MG63 (cell line): ENCODE results near the gene ABCG4. TPM values are rescaled to one million over a fixed set of nuclear protein-coding genes. Genes with fewer than 3 reads are reported as not detected.
"Not testable (repeated sequence)": the region's sequence is repeated elsewhere in the genome, so short reads cannot be mapped to it uniquely, and the experiment has no call there.

Experiments used
- DNase-seq: peaks from one replicate; pipeline ENCODE4 v3.0.0-alpha.2; 2020
- H3K27me3 ChIP-seq: fragments of 250-450 bp; sonication (Bioruptor Pico); 2 replicates; pipeline ENCODE4 v1.5.1; 2020; ENCODE audit warnings: mild to moderate bottlenecking, moderate library complexity
- H3K36me3 ChIP-seq: fragments of 250-450 bp; sonication (Bioruptor Pico); 2 replicates; pipeline ENCODE4 v1.5.1; 2020; ENCODE audit warnings: mild to moderate bottlenecking, moderate library complexity
- H3K4me3 ChIP-seq: fragments of 250-450 bp; sonication (Bioruptor Pico); 2 replicates; pipeline ENCODE4 v1.5.1; 2020; ENCODE audit warnings: mild to moderate bottlenecking, moderate library complexity
- H3K9me3 ChIP-seq: fragments of 250-450 bp; sonication (Bioruptor Pico); 2 replicates; pipeline ENCODE4 v1.5.1; 2020; ENCODE audit warnings: mild to moderate bottlenecking, moderate library complexity
- total RNA-seq: library from RNA; depleted of rRNA; stranded (reverse); fragments of >200 nt; shearing (Covaris generic); gene quantifications from 2 replicates; pipeline ENCODE4 v1.2.3, GENCODE V29; 2014; ENCODE audit warnings: low replicate concordance

ABCG4 gene
- total RNA-seq, 1 experiment from 2014 or later = not detected

- Histone ChIP-seq H3K36me3 (no peaks in the 10 kb centered on the region), H3K27me3 (no peaks in the 10 kb centered on the region)
- DNase-seq = no peak
These were observed 38.5 kb downstream of the ABCG4 start for GRCh38 chr11:119187123-119187892.

DNA sequence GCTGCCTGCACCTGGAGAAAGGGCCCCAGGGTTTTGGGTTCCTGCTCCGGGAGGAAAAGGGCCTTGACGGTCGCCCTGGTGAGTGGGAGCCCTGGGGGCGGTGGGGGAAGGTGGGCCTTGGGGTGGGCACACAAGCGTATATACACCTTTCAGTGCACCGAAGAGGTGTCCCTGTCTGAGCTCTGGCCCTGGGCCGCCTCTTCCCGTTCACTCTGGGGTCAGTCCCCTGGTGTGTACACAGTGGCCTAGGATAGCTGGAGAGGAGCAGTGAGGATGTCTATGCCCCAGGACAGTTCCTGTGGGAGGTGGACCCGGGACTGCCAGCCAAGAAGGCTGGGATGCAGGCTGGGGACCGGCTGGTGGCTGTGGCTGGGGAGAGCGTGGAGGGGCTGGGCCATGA is 39.2 kb downstream of the ABCG4 start:
- no peaks in the 10 kb centered on the region for H3K27me3 ChIP-seq
- no peaks in the 10 kb centered on the region for H3K36me3 ChIP-seq
- no peak overlapping the region for H3K4me3 ChIP-seq
- H3K9me3 ChIP-seq = no peaks in the 10 kb centered on the region
- DNase-seq = no peak

More at GRCh38 chr11:119187123-119187892, 38.5 kb downstream of the ABCG4 start:
- H3K4me3 ChIP-seq = no peak overlapping the region
- H3K9me3 ChIP-seq = no peaks in the 10 kb centered on the region

GRCh38 chr11:119188887-119189286 is 40.0 kb downstream of the ABCG4 start:
- H3K4me3 ChIP-seq = no peak overlapping the region
- DNase-seq = no peak
- no peaks in the 10 kb centered on the region for H3K9me3 ChIP-seq
- H3K27me3 ChIP-seq = no peaks in the 10 kb centered on the region
- no peaks in the 10 kb centered on the region for H3K36me3 ChIP-seq

- Histone ChIP-seq H3K27me3 (no peaks in the 10 kb centered on the region), H3K9me3 (no peaks in the 10 kb centered on the region), H3K4me3 (no peak overlapping the region), H3K36me3 (no peaks in the 10 kb centered on the region)
- DNase-seq = no peak
These were observed 40.5 kb downstream of the ABCG4 start for GRCh38 chr11:119189393-119189792.

DNA sequence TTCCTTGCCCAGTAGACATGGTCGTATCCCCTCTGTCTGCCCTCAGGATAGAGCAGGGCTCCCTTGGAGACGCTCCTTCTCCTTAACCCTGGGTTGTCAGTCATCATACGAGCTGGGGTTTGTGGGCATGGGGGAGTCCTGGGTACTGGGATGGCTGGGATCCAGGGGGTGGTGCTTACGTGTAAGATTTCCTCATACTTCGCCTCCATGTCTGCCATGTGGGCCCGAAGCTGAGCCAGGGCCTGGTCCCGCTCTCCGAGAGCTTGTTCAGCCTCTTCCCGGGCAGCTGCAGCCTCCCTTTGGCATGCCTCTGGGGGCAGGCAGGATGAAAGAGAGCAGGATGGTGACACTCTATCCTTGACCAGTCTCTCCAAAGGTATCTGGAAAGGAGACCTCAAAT is 41.7 kb downstream of the ABCG4 start:
- H3K36me3 ChIP-seq = no peaks in the 10 kb centered on the region
- H3K4me3 ChIP-seq = no peak overlapping the region
- H3K9me3 ChIP-seq = no peaks in the 10 kb centered on the region
- no peak for DNase-seq
- no peaks in the 10 kb centered on the region for H3K27me3 ChIP-seq

GRCh38 chr11:119191265-119191664 is 42.4 kb downstream of the ABCG4 start:
- H3K36me3 ChIP-seq, H3K27me3 ChIP-seq, DNase-seq, H3K4me3 ChIP-seq, H3K9me3 ChIP-seq: not testable (repeated sequence)

DNA sequence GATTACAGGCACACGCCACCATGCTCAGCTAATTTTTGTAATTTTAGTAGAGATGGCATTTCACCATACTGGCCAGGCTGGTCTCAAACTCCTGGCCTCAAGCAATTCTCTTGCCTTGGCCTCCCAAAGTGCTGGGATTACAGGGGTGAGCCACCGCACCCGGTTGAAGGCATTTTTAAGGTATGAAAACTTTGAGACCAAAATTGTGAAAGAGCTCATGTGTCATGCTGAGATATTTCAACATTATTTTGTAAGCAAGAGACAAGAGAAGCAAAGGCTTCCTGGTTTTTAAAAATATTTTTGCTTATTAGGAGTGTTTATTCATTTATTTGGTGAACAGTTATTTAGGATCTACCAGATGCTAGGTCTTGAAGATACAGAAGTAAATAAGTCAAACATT is 43.3 kb downstream of the ABCG4 start:
- no peaks in the 10 kb centered on the region for H3K9me3 ChIP-seq
- DNase-seq = no peak
- H3K36me3 ChIP-seq = no peaks in the 10 kb centered on the region
- no peak overlapping the region for H3K4me3 ChIP-seq
- H3K27me3 ChIP-seq = no peaks in the 10 kb centered on the region

DNA sequence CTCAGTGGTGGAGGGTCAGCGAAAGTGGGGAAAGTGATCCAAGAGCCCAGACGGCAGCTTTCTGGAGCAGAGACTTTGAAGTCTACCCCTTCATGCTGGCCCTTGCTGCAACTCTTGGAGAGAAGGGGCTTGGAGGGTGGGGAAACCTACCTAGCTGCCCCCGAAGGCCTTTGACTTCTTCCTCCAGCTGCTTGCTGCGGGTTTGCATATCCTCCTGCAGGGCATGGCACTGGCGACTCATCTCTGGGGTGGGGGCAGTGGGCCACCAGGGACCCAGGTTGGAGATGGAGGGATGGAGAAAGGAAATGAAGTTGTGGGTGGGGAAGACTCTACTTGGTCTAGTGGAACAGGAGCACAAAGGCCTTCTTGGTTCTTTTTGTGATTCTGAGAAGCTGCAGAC is 44.1 kb downstream of the ABCG4 start:
- no peaks in the 10 kb centered on the region for H3K9me3 ChIP-seq
- DNase-seq = no peak
- no peaks in the 10 kb centered on the region for H3K27me3 ChIP-seq
- no peak overlapping the region for H3K4me3 ChIP-seq
- H3K36me3 ChIP-seq = no peaks in the 10 kb centered on the region

GRCh38 chr11:119193626-119194025 is 44.8 kb downstream of the ABCG4 start:
- H3K36me3 ChIP-seq = no peaks in the 10 kb centered on the region
- H3K9me3 ChIP-seq = no peaks in the 10 kb centered on the region
- no peak for DNase-seq
- H3K4me3 ChIP-seq = no peak overlapping the region
- no peaks in the 10 kb centered on the region for H3K27me3 ChIP-seq

GRCh38 chr11:119194811-119195440 is 46.1 kb downstream of the ABCG4 start:
- Histone ChIP-seq H3K27me3 (no peaks in the 10 kb centered on the region), H3K36me3 (no peaks in the 10 kb centered on the region), H3K9me3 (no peaks in the 10 kb centered on the region), H3K4me3 (no peak overlapping the region)
- no peak for DNase-seq

DNA sequence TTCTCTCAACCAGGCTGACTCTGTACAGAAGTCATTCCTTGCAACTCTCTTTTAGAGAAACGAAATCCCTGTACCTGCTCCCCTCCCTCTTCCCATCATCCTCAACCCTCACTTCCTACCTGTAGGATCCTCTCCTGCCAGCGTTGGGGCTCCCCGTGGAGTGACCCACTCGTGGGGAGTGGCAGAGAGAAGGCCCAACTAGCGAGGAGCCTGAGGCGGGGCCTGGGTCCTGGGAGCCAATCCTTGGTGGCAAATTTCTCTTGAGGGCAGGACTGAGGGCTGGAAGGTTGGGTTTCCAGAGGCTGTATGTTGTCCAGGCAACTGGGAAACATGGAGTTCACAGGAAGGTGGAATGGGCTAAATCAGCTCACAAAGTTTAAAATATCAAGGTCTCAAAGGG is 46.8 kb downstream of the ABCG4 start:
- peak; percentile 26 for DNase-seq

DNA sequence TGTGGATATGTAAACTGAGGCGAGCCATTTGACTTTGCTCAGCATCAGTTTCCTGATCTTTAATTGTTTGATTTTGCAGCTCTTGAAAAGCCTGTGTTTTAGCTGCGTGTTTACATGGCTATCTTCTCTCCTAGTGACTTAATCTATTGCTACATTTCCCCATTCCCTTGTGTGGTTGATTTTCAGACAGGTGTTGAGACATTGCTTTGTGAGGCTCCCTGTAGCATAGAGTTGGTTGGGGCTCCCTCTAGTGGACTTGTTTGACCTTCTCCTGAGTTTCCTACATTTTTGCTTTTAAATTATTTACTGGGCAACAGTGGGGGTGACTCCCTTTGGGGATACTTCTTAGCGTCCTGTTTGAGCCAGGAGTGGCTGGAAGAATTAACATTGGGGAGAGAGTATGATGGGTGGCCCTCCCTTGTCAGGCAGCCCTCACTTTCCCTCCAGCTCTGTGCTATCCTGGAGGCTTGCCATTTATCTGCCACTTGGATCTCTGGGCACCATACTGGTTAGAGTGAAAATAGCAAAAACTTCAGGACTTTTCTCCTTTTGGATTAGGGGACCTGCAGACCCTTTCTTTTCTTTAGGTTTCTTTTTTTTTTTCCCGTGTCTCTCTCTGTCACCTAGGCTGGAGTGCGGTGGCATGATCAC is 48.1 kb downstream of the ABCG4 start:
- no peaks in the 10 kb centered on the region for H3K27me3 ChIP-seq
- no peak overlapping the region for H3K4me3 ChIP-seq
- no peaks in the 10 kb centered on the region for H3K36me3 ChIP-seq
- no peaks in the 10 kb centered on the region for H3K9me3 ChIP-seq
- DNase-seq = peak; percentile 27

More for the DNA sequence above, 46.8 kb downstream of the ABCG4 start:
- no peak overlapping the region for H3K4me3 ChIP-seq
- no peaks in the 10 kb centered on the region for H3K27me3 ChIP-seq
- H3K9me3 ChIP-seq = no peaks in the 10 kb centered on the region
- no peaks in the 10 kb centered on the region for H3K36me3 ChIP-seq

DNA sequence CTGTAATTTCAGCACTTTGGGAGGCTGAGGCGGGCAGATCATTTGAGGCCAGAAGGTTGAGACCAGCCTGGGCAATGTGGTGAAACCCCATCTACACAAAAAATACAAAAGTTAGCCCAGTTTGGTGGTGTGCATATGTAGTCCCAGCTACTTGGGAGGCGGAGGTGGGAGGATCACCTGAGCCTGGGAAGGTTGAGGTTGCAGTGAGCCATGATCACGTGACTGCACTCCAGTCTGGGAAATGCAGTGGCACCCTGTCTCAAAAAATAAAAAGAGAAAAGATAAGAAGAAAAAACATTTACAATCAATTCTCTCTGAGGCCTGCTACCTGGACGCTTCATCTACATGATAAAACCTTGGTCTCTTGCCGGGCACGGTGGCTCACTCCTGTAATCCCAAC is 50.1 kb downstream of the ABCG4 start:
- Histone ChIP-seq H3K27me3 (no peaks in the 10 kb centered on the region), H3K4me3 (no peak overlapping the region), H3K36me3 (no peaks in the 10 kb centered on the region), H3K9me3 (no peaks in the 10 kb centered on the region)
- DNase-seq = no peak

DNA sequence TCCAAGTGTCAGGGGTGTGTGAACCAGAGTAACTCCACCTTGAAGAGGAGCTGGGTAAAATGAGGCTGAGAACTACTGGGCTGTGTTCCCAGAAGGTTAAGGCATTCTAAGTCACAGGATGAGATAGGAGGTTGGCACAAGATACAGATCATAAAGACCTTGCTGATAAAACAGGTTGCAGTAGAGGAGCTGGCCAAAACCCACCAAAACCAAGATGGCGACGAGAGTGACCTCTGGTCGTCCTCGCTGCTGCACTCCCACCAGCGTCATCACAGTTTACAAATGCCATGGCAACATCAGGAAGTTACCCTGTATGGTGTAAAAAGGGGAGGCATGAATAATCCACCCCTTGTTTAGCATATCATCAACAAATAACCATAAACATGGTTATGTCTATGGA is 52.4 kb downstream of the ABCG4 start:
- not testable (repeated sequence) for H3K36me3 ChIP-seq, H3K9me3 ChIP-seq, DNase-seq, H3K27me3 ChIP-seq, H3K4me3 ChIP-seq

- no peaks in the 10 kb centered on the region for H3K36me3 ChIP-seq
These were observed 53.7 kb downstream of the ABCG4 start for GRCh38 chr11:119202554-119202953.

GRCh38 chr11:119204066-119204465 is 55.2 kb downstream of the ABCG4 start:
- Histone ChIP-seq H3K36me3 (no peaks in the 10 kb centered on the region), H3K4me3 (no peak overlapping the region), H3K27me3 (no peaks in the 10 kb centered on the region), H3K9me3 (no peaks in the 10 kb centered on the region)
- no peak for DNase-seq

More at GRCh38 chr11:119202554-119202953, 53.7 kb downstream of the ABCG4 start:
- DNase-seq = no peak
- H3K9me3 ChIP-seq = no peaks in the 10 kb centered on the region
- H3K4me3 ChIP-seq = no peak overlapping the region
- no peaks in the 10 kb centered on the region for H3K27me3 ChIP-seq

DNA sequence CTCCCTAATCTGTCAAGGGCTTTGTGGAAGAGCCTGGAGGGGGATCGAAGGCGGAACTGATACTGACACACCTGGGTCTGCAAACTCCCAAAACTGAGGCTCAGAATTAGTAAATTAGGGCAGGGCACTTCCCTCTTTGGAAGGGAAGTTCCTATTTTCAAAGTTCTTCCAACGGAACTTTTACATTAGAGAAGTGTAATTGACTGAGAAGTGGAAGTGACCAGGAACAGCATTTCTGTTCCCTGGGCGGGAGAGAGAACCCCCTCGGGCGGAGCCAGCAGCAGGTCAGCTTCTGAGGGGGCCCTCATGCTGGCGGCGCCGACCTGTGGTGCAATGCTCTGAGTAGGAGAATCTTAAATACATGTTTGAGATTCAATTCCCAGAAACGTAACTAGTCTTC is 56.2 kb downstream of the ABCG4 start:
- no peaks in the 10 kb centered on the region for H3K9me3 ChIP-seq
- peak overlapping the region; percentile 99; the same call in 1 of the 2 replicates for H3K4me3 ChIP-seq
- no peaks in the 10 kb centered on the region for H3K27me3 ChIP-seq
- H3K36me3 ChIP-seq = no peaks in the 10 kb centered on the region
- no peak for DNase-seq
